HEK293 (cell line): Measurements from ENCODE around the gene PRUNE2.

ENCODE experiments used
- CTCF ChIP-seq: fragments of 450-650 bp; formaldehyde crosslinking; IDR thresholded peaks from 2 replicates; pipeline ENCODE4 v1.5.1; 2016; ENCODE audit warnings: missing biosample characterization, missing genetic modification characterization
- ELK4 ChIP-seq: IDR thresholded peaks from 2 replicates; pipeline ENCODE4 v1.6.1; 2011; ENCODE audit warnings: mild to moderate bottlenecking, low read depth, low read length, borderline replicate concordance
- GFI1B ChIP-seq: fragments of 450-650 bp; formaldehyde crosslinking; IDR thresholded peaks from 2 replicates; pipeline ENCODE4 v1.5.1; 2016; ENCODE audit warnings: missing biosample characterization, missing genetic modification characterization
- REST ChIP-seq: fragments of 450-650 bp; formaldehyde crosslinking; IDR thresholded peaks from 2 replicates; pipeline ENCODE4 v1.5.1; 2016; ENCODE audit warnings: missing biosample characterization, missing genetic modification characterization
- ZNF366 ChIP-seq: fragments of 450-650 bp; formaldehyde crosslinking; conservative IDR thresholded peaks from 2 replicates; pipeline ENCODE4 v1.5.1; 2016; ENCODE audit warnings: missing biosample characterization, missing genetic modification characterization
- ZSCAN18 ChIP-seq: fragments of 450-650 bp; formaldehyde crosslinking; IDR thresholded peaks from 2 replicates; pipeline ENCODE4 v1.5.1; 2016; ENCODE audit warnings: missing biosample characterization, missing genetic modification characterization

GRCh38 chr9:76751001-76751400 lies 154.9 kb downstream of the PRUNE2 start:
- TF ChIP-seq CTCF (tag by site-specific recombination): no peak
- no peak for TF ChIP-seq ZSCAN18 (tag by site-specific recombination)
- no peak for TF ChIP-seq ELK4
- no peak for TF ChIP-seq ZNF366
- TF ChIP-seq GFI1B (tag by site-specific recombination): no peak
- no peak for TF ChIP-seq REST (tag by site-specific recombination)
